HG03432 (cell line): ENCODE results near the gene MAP3K14.
"Not testable (repeated sequence)": the region's sequence is repeated elsewhere in the genome, so short reads cannot be mapped to it uniquely, and the experiment has no call there.

Experiments
- ATAC-seq: cut with Tn5 transposase; IDR thresholded peaks from one replicate; pipeline ENCODE4 v1.9.1; 2021; ENCODE audit warnings: mild to moderate bottlenecking, moderate library complexity; ENCODE audit not compliant: unreplicated experiment

Gene MAP3K14

DNA sequence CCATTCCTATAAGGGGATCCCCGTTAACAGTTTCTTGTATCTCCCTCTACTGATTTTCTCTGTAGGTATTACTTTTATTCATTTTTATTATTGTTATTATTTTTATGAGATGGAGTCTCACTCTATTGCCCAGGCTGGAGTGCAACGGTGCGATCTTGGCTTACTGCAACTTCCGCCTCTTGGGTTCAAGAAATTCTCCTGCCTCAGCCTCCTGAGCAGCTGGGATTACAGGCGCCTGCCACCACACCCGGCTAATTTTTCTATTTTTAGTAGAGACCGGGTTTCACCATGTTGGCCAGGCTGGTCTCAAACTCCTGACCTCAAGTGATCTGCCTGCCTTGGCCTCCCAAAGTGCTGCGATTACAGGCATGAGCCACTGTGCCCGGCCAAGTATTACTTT lies 14.6 kb downstream of the MAP3K14 start:
- ATAC-seq, result not testable (repeated sequence)

DNA sequence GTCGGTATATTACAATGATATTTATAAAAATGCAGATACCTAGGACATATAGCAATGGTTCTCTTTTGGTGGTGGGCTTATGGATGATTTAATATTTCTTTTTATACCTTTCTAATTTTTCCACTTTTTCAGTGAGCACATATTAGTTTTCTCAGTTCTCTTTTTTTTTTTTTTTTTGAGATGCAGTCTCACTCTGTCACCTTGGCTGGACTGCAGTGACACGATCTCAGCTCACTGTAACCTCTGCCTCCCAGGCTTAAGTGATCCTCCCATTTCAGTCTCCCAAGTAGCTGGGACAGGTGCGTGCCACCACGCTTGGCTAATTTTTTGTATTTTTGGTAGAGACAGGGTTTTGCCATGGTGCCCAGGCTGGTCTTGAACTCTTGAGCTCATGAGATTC lies 15.1 kb downstream of the MAP3K14 start:
- no peak for ATAC-seq

DNA sequence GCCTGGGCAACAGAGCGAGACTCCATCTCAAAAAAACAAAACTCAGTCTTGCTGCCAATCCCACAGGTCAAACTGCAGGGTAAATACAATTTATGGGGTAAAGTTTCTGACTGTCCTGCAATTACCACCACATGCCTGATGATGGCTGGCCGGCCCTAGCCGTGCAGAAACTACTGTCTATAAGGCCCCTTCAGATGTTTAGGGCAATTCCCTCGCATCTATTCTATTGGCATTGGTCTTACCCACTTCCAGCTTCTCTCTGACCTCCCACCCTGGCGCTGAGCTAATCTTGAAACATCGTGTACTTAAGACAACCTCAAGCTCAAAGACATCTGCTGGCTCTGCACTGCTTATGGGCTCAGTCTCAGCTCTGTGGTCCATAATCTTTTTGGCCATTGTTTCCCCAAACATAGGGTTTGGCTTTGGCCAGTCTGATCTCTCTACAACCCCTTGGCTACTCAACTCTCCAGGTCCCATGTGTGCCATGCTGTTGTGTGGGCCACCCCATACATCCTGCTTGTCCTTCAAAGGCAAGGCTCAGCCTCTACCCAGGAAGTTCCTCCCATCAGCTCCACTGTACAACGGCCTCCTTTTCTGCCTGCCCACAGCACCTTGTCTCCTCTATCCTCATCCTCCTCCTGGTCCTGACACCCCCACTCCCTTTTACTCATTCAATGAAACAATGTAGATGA lies 16.6 kb downstream of the MAP3K14 start:
- no peak for ATAC-seq

DNA sequence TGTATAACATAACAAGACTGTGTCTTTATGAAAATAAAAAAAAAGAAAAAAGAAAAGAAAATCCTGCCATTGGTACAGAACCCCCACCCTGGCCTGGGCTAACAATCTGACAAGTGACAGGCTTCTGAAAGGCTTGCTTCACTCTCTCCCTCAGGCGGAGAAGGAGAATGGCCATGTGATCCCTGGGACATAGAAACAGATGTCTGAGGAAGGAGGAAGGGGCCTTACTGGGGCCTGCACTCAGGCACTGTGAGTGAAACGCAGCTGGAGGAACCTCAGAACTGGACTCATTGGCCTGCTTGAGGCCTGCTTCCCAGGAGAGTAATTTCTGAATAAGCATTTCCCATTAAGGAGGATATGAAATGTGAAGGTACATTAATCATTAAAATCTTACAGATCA lies 17.5 kb downstream of the MAP3K14 start:
- no peak for ATAC-seq

DNA sequence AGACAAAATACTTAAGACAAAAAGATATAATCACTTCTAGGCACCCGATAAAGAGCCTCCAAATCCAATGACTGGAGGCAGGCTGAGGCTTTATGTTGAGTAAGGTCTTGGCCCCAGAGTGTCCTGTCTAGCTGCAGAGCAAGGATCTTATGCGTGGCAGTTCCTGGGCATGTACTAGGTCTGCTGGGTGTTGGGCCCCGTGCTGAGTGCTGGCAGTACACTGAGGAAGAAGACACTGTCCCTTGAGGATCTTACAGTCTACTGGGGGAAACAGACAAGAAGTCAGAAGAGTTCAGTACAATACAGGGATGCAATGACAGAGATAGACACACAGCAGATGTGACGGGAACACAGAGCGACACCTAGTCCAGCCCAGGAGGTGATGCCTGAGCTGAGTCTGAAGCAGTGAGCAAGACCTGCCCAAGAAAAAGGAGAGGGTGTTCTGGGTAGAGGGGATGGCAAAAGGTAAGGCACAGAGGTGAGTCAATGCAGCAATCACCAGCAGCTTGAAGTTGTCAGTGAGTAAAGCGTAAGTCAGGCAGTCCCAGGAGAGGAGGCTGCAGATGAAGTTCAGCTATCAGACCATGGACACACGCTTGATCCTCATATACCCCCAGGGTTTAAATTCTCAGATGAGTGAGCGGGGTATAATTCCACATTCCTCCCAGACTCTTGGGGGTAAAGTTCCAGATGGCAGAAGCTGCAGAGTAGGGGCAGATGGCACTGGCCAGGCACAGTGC lies 18.1 kb downstream of the MAP3K14 start:
- ATAC-seq, result no peak

DNA sequence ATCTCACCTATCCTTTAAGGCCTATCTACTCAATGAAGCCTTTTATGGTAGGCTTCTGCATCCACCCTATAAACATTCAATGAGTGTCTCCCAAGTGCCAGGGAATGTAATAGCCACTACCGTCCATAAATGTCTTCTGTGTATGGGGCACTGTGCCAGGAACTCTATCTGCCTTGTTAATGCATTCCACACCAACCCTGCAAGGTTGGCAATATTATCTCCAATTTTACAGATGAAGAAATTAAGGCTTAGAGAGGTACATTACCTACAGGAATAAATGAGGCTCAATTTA lies 20.0 kb downstream of the MAP3K14 start:
- no peak for ATAC-seq

DNA sequence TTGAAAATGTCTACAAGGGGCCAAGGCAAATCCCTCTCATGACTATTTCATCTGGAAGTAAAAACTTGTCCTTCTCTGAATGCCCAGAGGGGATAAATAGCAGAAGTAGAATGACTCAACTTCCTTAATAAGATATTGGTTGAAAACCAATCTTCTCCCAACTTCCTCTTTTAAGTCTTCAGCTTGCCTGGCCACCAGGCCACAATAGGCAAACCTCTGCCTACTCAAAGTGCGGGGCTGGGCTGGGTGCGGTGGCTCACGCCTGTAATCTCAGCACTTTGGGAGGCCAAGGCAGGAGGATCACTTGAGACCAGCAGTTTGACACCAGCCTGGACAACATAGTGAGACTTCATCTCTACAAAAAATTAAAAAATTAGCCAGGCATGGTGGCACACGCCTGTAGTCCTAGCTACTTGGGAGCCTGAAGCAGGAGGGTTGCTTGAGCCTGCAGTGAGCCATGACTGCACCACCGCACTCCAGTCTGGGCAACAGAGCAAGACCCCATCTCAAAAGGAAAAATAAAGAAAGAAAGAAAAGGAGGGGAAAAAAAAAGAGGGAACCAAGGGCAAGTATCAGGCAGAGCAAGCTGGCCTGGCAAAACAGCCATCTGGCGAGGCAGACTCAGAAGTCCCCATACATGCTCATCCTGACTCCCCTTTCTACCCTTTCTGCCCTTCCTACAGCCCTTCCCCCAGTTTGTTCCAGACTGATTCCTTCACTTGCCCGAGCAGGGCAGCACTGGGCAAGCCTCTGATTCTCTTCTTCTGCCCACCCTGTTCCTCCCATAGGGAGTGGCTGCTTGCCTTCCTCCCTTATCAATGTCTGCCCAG lies 20.6 kb downstream of the MAP3K14 start:
- ATAC-seq, result peak; percentile 38

DNA sequence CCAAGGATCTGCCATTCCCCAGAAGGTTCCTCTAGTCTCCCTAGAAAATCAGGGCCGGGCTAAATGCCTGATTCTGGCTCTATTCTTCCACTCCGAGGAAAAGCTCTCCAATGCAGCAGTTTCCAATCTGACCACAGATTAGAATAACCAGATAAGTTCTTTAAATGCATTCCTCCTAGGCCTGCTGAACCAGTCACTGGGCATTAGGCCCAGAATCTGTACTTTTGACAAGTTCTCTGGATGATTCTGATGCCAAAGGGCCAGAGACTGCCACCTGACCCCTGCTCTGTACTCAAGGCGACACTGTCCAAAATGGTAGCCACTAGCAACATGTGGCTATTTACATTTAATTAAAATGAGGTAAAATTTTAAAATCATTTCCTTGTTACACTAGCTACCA lies 22.3 kb downstream of the MAP3K14 start:
- ATAC-seq, result no peak

DNA sequence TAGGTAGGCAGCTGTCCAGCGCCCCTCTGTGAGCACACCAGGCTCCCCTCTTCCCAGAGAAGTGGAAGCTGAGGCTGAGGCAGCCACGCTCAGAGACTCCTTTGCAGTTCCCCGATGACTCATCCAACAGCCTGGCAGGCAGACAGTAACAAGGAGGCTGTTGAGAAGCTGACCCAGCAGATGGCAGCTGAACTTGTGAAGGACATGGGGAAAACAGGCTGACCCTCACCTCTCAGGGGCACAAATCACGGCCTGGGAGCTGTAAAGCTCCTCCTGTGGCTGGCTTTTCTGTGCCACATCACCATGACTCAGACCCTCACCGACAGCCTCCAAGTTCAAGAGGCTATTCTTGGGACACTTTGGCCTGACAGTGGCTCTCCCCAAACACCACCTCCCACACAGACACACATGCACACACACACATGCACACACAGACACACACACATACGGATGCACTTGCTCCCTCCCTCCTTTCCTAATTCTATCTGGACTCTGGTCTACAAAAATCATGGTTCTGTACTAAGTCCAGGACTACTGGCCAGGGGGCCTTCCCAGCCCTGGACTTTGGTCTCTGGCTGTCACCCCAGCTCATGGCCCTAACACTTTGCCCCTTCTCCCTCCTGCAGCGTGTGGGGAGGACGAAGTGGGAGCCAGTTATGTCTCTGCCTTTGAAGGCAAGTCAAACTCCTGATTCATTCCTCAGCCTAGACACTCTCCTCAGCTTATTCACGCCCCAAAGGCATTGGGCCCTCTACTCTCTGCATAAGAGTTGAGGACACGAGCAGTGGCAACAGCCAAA lies 23.2 kb downstream of the MAP3K14 start:
- ATAC-seq, result no peak

DNA sequence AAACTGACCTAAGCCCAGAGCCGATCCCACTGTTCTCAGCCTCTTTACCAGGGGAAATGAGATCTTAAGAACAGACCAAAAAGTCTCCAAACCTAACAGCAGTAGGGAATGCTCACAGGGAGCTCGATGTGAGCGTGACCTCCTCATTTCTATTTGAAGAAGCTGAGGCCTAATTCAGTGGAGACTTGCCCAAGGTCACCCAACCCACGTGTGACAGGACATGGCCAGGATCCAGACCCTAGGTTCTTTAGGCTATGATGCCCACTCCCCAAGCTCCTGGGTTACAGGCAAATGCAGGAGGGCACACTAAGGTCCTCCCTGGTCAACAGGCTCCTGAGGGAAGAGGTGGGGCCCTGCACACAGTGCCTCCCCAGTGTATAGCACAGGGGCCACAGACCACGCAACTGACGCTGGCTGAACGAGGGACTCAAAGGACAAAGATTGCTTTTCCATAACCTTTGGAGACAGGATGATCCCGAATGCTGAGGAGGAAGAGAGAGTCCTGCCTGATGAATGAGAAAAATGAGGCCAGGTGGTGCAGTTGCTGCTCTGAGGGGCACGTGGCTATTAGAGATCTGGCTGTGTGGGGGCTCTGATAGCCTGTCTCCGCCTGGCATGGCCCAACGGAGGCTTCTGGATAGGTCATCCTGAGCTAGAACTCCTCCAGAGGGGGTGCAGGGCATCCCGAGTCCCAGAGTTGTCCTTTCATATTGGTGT lies 24.0 kb downstream of the MAP3K14 start:
- no peak for ATAC-seq

DNA sequence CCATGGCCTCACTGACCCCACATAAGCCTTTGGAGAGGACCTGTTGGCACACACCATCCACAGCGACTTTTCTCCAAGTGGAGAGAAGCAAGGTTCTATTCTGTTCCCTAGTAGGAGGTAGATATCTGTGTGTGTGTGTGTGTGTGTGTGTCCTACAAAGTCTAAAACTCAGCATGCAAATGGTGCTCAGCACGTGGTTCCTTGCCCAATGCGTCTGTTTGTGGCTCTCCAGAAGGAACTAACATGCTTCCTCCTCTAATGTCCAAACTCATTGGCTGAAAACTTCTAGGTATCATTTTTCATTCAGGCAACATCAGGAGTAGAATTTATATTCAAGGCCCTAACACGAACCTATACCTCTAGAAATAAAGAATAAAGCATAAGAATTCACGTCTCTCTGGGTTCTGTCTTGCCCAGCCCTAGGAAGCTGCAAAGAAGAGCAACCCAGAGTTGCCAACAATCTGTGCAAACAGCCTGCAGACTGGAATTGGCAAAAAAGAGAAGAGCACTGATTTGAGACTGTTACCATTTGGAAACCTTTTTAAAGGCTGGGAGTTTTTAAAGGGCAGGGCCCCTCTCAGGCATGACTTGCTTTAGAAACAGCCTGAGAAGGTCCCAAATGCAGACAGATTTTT lies 25.5 kb downstream of the MAP3K14 start:
- ATAC-seq, result no peak

DNA sequence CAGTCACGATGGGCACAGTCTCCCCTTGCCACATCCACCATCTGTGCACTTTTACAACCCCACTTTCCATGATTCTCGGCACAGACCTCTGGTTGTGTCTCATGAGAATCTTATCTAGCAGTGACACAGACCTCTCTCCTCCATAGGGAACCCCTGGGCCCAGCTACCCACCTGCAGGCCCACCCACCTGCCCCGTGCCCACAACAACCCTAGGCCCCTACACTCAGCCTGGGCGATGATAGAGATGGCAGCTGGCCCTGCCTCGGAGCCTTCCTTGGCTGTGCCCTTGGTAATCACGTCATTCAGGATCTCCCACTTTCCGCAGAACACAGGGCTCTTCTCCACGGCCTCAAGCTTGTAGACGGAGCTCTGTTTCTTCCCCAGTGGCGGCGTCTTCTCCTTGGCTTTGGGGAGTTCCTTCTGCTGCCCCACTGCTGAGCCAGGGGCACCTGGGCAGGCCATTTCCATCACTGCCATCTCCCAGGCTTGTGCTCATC lies 26.5 kb downstream of the MAP3K14 start:
- ATAC-seq, result no peak

DNA sequence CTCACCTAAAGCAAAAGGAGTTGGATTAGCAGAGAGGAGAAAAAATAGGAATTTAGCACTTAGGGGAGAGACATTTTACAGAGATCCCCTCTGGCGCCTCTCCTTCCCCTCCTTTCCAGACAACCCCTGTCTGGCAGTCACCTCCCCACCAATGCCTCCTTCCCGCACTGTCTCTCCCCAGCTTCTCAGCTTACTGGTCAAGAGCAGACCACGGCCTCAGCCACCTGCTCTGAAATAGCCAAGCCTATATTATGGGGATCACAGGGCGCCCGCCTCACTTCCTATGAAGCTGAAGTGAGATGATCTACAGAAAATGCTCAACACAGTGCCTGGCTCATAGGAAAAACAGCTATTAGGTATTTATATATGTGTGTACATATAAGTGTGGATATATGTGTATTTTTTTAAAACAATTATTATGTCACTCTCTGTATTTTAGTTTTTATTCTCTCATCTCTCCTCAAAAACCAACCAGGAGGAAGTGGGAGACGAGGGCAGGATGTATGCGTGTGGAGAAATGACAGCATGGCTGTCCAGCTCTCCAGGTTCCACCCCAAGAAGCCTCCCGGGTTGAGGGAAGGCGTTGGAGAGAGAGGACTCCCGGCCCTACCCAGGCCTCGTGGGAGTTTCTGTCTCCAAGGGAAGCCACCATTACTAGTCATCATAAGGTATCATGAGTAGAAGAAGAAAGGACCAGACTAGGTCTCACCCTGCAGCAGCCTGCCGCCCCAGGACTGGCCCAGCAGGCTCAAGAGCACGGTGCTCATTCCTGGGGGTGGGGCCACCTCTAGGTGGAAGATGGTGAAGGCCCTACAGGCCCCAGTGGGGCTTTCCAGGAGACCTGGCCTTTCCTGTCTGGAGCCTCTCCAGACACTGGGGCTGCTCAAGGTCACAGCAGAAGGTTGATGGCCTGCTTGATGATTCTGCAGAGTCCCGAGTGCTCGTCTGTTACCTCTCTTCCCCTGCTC lies 27.2 kb downstream of the MAP3K14 start:
- no peak for ATAC-seq

DNA sequence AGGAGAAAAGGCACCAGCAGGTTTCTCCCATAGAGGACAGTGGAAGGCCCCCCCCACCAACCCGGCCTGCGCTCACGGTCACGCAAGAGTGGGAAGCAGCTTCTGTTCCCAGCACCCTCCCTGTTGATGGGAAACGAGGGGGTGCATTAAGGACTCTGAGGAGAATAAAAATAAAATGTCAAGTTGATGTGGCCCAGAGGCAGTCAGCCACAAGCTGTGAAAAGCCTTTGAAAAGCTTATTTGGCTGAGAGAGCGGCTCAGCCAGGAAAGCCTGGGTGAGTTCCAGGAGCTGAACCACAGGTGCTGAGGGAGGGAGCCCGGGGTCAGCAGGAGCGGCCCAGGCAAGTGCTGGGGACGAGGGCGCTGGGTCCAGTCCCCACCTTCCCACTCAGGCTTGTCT lies 28.0 kb downstream of the MAP3K14 start:
- no peak for ATAC-seq

DNA sequence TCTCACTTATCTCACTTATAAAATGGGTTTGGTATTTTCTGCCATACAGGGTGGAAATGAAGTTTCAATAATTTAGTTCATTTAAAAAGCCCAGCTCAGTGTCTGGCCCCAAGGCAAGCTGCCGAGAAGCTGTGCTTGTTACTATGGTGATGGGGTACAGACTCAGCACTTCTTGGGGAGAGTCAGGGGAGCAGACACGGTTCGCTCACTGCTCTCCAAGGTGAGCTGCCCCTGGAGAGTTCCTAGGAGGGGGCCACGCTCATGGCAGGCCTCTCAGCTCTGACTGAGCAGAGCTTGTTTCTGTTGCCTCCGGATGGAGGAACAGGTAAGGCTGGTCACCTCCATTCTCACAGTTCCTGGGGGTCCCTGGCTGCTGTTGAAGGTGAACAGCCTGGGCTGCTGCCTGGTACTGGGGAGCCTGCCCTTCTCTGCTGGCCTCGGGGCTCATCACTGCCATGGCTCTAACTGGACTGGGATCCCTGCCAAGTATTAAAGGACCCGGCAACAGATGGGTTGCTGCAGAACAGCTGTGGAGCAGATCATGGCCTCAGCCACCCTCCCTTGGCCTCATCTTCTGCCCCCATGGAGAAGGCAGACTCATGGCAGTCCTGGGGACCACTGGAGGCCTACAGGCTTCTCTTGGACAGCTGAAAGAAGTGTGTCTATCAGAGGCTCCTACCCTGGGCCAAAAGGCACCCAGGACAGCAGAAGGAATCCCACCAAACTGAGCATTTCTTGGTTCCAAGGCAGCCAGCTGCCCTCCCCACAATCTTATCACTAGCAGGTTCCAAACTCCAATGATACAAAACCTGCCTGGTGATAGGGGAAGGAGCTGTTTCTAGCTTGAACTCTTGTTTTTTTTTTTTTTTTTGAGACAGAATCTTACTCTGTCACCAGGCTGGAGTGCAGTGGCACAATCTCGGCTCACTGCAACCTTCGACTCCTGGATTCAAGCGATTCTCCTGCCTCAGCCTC lies 29.0 kb downstream of the MAP3K14 start:
- no peak for ATAC-seq

DNA sequence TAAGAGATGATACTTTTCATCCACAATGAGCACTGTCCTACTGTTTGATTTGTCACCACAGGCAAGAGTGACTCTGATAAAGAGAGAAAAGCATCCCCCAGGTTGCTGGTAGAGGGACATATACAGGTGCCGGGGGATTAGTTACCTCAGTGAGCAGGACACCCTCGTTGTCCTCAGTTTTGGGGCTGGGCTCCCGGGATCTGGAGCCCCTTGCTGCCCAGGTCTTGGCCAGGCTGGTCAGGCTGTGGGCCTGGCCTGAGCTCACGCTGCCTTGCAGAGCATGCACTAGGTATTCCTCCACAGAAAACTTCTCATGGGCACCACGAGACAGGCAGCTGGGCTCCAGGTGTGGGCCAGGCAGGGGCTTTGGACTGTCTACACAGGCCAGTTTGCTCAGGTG lies 30.5 kb downstream of the MAP3K14 start:
- no peak for ATAC-seq
